ENCODE data around the gene CBR1. TPM values are rescaled to one million over a fixed set of nuclear protein-coding genes. Genes with fewer than 3 reads are reported as not detected.

The CBR1 gene
- total RNA-seq = 10 to 100 TPM; 20.5 to 35.1 (median 29.3) TPM
- 31.8 TPM for polyA plus RNA-seq
- long read RNA-seq, donor 1, transcript CBR1-201 (3 exons, 1,293 nt) = major isoform, 91 of 96 reads
- long read RNA-seq, donor 1, partial matches to known transcripts = 1 of 96 reads
- long read RNA-seq, donor 1, other reads (novel, unspliced or antisense) = 2 of 96 reads
- long read RNA-seq, donor 2, transcript CBR1-201 (3 exons, 1,293 nt) = major isoform, 26 of 35 reads
- long read RNA-seq, donor 2, partial matches to known transcripts = 0 of 35 reads
- long read RNA-seq, donor 2, other reads (novel, unspliced or antisense) = 5 of 35 reads
- long read RNA-seq, donor 3, transcript CBR1-201 (3 exons, 1,293 nt) = major isoform, 49 of 51 reads
- long read RNA-seq, donor 3, partial matches to known transcripts = 0 of 51 reads
- long read RNA-seq, donor 3, other reads (novel, unspliced or antisense) = 1 of 51 reads
- long read RNA-seq, donor 4, transcript CBR1-201 (3 exons, 1,293 nt) = major isoform, 26 of 30 reads
- long read RNA-seq, donor 4, partial matches to known transcripts = 0 of 30 reads
- long read RNA-seq, donor 4, other reads (novel, unspliced or antisense) = 0 of 30 reads

GRCh38 chr21:36069713-36070583, at the start of gene CBR1:
TSS of gene CBR1 (plus strand) at chr21:36070024. CDS start at chr21:36070116, 92 bp downstream.
- Histone ChIP-seq H3K27me3 (ENCODE audit: control insufficient read depth, insufficient read depth) (no peaks in the 10 kb centered on the region), H3K4me3 (ENCODE audit: low read length) (peak within 1 kb of the TSS; percentile 38), H3K9me3 (ENCODE audit: control insufficient read depth, low read length) (no peaks in the 10 kb centered on the region), H3K27ac (ENCODE audit: low read length) (peak within 1 kb of the TSS; percentile 42), H3K4me1 (ENCODE audit: control insufficient read depth, insufficient read depth, low read length) (peaks cover 9% of the 10 kb centered on the region)
- DNase-seq (peak; percentile 97 to 99 (median 98)), ATAC-seq (peak; percentile 98)
- WGBS = 1% methylated on average over 71 of the region's 71 CpGs
- intact Hi-C loops (cut with DNase I) = loop anchor here in 1 of 4 donors (10.0 kb wide), 1 partner anchor 45 kb away; no protein-coding TSS in a partner anchor

GRCh38 chr21:36021251-36021837, 48.5 kb upstream of the CBR1 start:
- Histone ChIP-seq H3K4me1 (ENCODE audit: control insufficient read depth, insufficient read depth, low read length) (no peaks in the 10 kb centered on the region), H3K9me3 (ENCODE audit: control insufficient read depth, low read length) (no peaks in the 10 kb centered on the region), H3K27me3 (ENCODE audit: control insufficient read depth, insufficient read depth) (no peaks in the 10 kb centered on the region), H3K27ac (ENCODE audit: low read length) (no peak overlapping the region), H3K4me3 (ENCODE audit: low read length) (no peak overlapping the region)
- DNase-seq (no peak), ATAC-seq (no peak)
- 92% methylated on average over 11 of the region's 11 CpGs for WGBS
- intact Hi-C loops (cut with DNase I) = loop anchor here in 3 of 4 donors (10.0 kb wide), 2 partner anchors 1277 to 1327 kb away; no protein-coding TSS in a partner anchor

- 56% methylated on average over 6 of the region's 6 CpGs for WGBS
- DNase-seq = no peak
- peaks cover 2% of the 10 kb centered on the region for H3K4me1 ChIP-seq (ENCODE audit: control insufficient read depth, insufficient read depth, low read length)
- H3K9me3 ChIP-seq (ENCODE audit: control insufficient read depth, low read length) = no peaks in the 10 kb centered on the region
- intact Hi-C loops (cut with DNase I) = loop anchor here in 3 of 4 donors (10.0 kb wide), 2 partner anchors 1278 to 1328 kb away; no protein-coding TSS in a partner anchor
- H3K27me3 ChIP-seq (ENCODE audit: control insufficient read depth, insufficient read depth) = no peaks in the 10 kb centered on the region
- ATAC-seq = no peak
- H3K4me3 ChIP-seq (ENCODE audit: low read length) = no peak overlapping the region
- no peak overlapping the region for H3K27ac ChIP-seq (ENCODE audit: low read length)
These were observed 47.3 kb upstream of the CBR1 start for GRCh38 chr21:36022427-36023091.

GRCh38 chr21:36023092-36023480, 46.7 kb upstream of the CBR1 start:
- Histone ChIP-seq H3K9me3 (ENCODE audit: control insufficient read depth, low read length) (no peaks in the 10 kb centered on the region), H3K4me1 (ENCODE audit: control insufficient read depth, insufficient read depth, low read length) (peaks cover 2% of the 10 kb centered on the region), H3K4me3 (ENCODE audit: low read length) (no peak overlapping the region), H3K27ac (ENCODE audit: low read length) (no peak overlapping the region), H3K27me3 (ENCODE audit: control insufficient read depth, insufficient read depth) (no peaks in the 10 kb centered on the region)
- WGBS = 56% methylated on average over 3 of the region's 3 CpGs
- ATAC-seq (no peak), DNase-seq (no peak)
- intact Hi-C loops (cut with DNase I) = loop anchor here in 3 of 4 donors (10.0 kb wide), 2 partner anchors 1278 to 1328 kb away; no protein-coding TSS in a partner anchor

- Histone ChIP-seq H3K4me3 (ENCODE audit: low read length) (no peak overlapping the region), H3K9me3 (ENCODE audit: control insufficient read depth, low read length) (no peaks in the 10 kb centered on the region), H3K27me3 (ENCODE audit: control insufficient read depth, insufficient read depth) (no peaks in the 10 kb centered on the region), H3K4me1 (ENCODE audit: control insufficient read depth, insufficient read depth, low read length) (peaks cover 2% of the 10 kb centered on the region), H3K27ac (ENCODE audit: low read length) (no peak overlapping the region)
- no peak for ATAC-seq
- WGBS = 93% methylated on average over 8 of the region's 8 CpGs
- DNase-seq = no peak
- intact Hi-C loops (cut with DNase I) = loop anchor here in 3 of 4 donors (10.0 kb wide), 2 partner anchors 1280 to 1330 kb away; no protein-coding TSS in a partner anchor
These were observed 45.0 kb upstream of the CBR1 start for GRCh38 chr21:36024782-36025181.

- DNase-seq (no peak), ATAC-seq (no peak)
- H3K27ac ChIP-seq (ENCODE audit: low read length) = no peak overlapping the region
- no peaks in the 10 kb centered on the region for H3K9me3 ChIP-seq (ENCODE audit: control insufficient read depth, low read length)
- intact Hi-C loops (cut with DNase I) = loop anchor here in 3 of 4 donors (10.0 kb wide), 2 partner anchors 1283 to 1333 kb away; no protein-coding TSS in a partner anchor
- no peak overlapping the region for H3K4me3 ChIP-seq (ENCODE audit: low read length)
- peaks cover 2% of the 10 kb centered on the region for H3K4me1 ChIP-seq (ENCODE audit: control insufficient read depth, insufficient read depth, low read length)
- H3K27me3 ChIP-seq (ENCODE audit: control insufficient read depth, insufficient read depth) = no peaks in the 10 kb centered on the region
- 49% methylated on average over 5 of the region's 5 CpGs for WGBS
These were observed 42.5 kb upstream of the CBR1 start for GRCh38 chr21:36027347-36027746.

GRCh38 chr21:36028127-36029069, 41.4 kb upstream of the CBR1 start:
- Histone ChIP-seq H3K4me1 (ENCODE audit: control insufficient read depth, insufficient read depth, low read length) (peaks cover 2% of the 10 kb centered on the region), H3K27ac (ENCODE audit: low read length) (no peak overlapping the region), H3K27me3 (ENCODE audit: control insufficient read depth, insufficient read depth) (no peaks in the 10 kb centered on the region), H3K9me3 (ENCODE audit: control insufficient read depth, low read length) (no peaks in the 10 kb centered on the region), H3K4me3 (ENCODE audit: low read length) (no peak overlapping the region)
- intact Hi-C loops (cut with DNase I) = loop anchor here in 3 of 4 donors (10.0 kb wide), 2 partner anchors 1284 to 1334 kb away; no protein-coding TSS in a partner anchor
- ATAC-seq = peak; percentile 83 to 89
- peak in 2 of 3 donors; percentile 59 to 83 for DNase-seq
- WGBS = 23% methylated on average over 25 of the region's 25 CpGs

GRCh38 chr21:36029309-36029708, 40.5 kb upstream of the CBR1 start:
- Histone ChIP-seq H3K4me3 (ENCODE audit: low read length) (no peak overlapping the region), H3K9me3 (ENCODE audit: control insufficient read depth, low read length) (no peaks in the 10 kb centered on the region), H3K27ac (ENCODE audit: low read length) (no peak overlapping the region), H3K4me1 (ENCODE audit: control insufficient read depth, insufficient read depth, low read length) (peaks cover 2% of the 10 kb centered on the region), H3K27me3 (ENCODE audit: control insufficient read depth, insufficient read depth) (no peaks in the 10 kb centered on the region)
- WGBS = 82% methylated on average over 8 of the region's 8 CpGs
- intact Hi-C loops (cut with DNase I) = loop anchor here in 3 of 4 donors (10.0 kb wide), 2 partner anchors 1285 to 1335 kb away; no protein-coding TSS in a partner anchor
- DNase-seq (no peak), ATAC-seq (no peak)

- ATAC-seq (no peak), DNase-seq (peak in 1 of 3 donors; percentile 39)
- Histone ChIP-seq H3K4me3 (ENCODE audit: low read length) (no peak overlapping the region), H3K27me3 (ENCODE audit: control insufficient read depth, insufficient read depth) (no peaks in the 10 kb centered on the region), H3K27ac (ENCODE audit: low read length) (no peak overlapping the region), H3K9me3 (ENCODE audit: control insufficient read depth, low read length) (no peaks in the 10 kb centered on the region), H3K4me1 (ENCODE audit: control insufficient read depth, insufficient read depth, low read length) (peaks cover 2% of the 10 kb centered on the region)
- intact Hi-C loops (cut with DNase I) = no loop called here
- 41% methylated on average over 16 of the region's 16 CpGs for WGBS
These were observed 39.1 kb upstream of the CBR1 start for GRCh38 chr21:36030581-36031189.
